Inflammatory macrophage treated with lipopolysaccharide for 4 hours (primary cell): ENCODE results near the gene ATP8B2.

ENCODE experiments used
- DNase-seq: peaks from one replicate; pipeline ENCODE4 v3.0.0-alpha.2; 2020

The ATP8B2 gene

DNA sequence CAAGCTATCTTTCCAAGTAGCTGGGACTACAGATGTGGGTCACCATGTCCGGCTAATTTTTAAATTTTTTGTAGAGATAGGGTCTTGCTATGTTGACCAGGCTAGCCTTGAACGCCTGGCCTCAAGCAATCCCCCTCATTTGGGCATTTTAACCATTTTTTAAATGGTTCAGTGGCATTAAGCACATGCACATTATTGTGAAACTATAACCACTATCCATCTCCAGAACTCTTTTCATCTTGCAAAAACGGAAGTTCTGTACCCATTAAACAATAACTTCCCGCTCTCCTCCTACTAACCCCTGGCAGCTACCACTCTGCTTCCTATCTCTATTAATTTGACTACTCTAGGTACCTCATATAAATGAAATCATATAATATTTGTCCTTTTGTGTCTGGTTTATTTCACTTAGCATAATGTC lies 75.1 kb downstream of the ATP8B2 start:
- peak; percentile 72 for DNase-seq
